Stimulated activated CD4-positive, alpha-beta T cell treated with anti-CD3 and anti-CD28 coated beads, Interleukin-2, amount 100 ng/mL, for 48 hours (primary cell): ENCODE results near the gene SPTLC3.
"Not testable (repeated sequence)": the region's sequence is repeated elsewhere in the genome, so short reads cannot be mapped to it uniquely, and the experiment has no call there.

Experiments used
- DNase-seq, 2 donors: peaks; one replicate each; pipeline ENCODE4 v3.0.0-alpha.2; 2020

SPTLC3 gene

GRCh38 chr20:13008761-13009681 lies at the start of gene SPTLC3:
Gene SPTLC3 (plus strand): TSS chr20:13008972. CDS start chr20:13009268, 296 bp downstream.
- DNase-seq, result no peak

GRCh38 chr20:12961725-12962124 lies 47.0 kb upstream of the SPTLC3 start:
- no peak for DNase-seq

- DNase-seq, result no peak
These were observed 45.9 kb upstream of the SPTLC3 start for GRCh38 chr20:12962895-12963294.

GRCh38 chr20:12963416-12963815 lies 45.4 kb upstream of the SPTLC3 start:
- no peak for DNase-seq

- no peak for DNase-seq
These were observed 43.4 kb upstream of the SPTLC3 start for GRCh38 chr20:12965212-12965869.

GRCh38 chr20:12965870-12966251 lies 42.9 kb upstream of the SPTLC3 start:
- DNase-seq, result no peak

GRCh38 chr20:12966468-12967085 lies 42.2 kb upstream of the SPTLC3 start:
- DNase-seq, result no peak

GRCh38 chr20:12967932-12968331 lies 40.8 kb upstream of the SPTLC3 start:
- no peak for DNase-seq

- no peak for DNase-seq
These were observed 40.3 kb upstream of the SPTLC3 start for GRCh38 chr20:12968472-12968871.

- no peak for DNase-seq
These were observed 39.6 kb upstream of the SPTLC3 start for GRCh38 chr20:12969071-12969669.

GRCh38 chr20:12970372-12970821 lies 38.4 kb upstream of the SPTLC3 start:
- no peak for DNase-seq

- DNase-seq, result no peak
These were observed 32.8 kb upstream of the SPTLC3 start for GRCh38 chr20:12975833-12976608.

- no peak for DNase-seq
These were observed 32.0 kb upstream of the SPTLC3 start for GRCh38 chr20:12976720-12977309.

GRCh38 chr20:12977328-12978125 lies 31.2 kb upstream of the SPTLC3 start:
- DNase-seq, result no peak

- DNase-seq, result no peak
These were observed 30.7 kb upstream of the SPTLC3 start for GRCh38 chr20:12978126-12978394.

GRCh38 chr20:12978613-12979495 lies 29.9 kb upstream of the SPTLC3 start:
- DNase-seq, result no peak

GRCh38 chr20:12979713-12980112 lies 29.1 kb upstream of the SPTLC3 start:
- not testable (repeated sequence) for DNase-seq

- DNase-seq, result no peak
These were observed 26.7 kb upstream of the SPTLC3 start for GRCh38 chr20:12982098-12982497.

GRCh38 chr20:12984069-12984765 lies 24.6 kb upstream of the SPTLC3 start:
- no peak for DNase-seq

- no peak for DNase-seq
These were observed 23.9 kb upstream of the SPTLC3 start for GRCh38 chr20:12984863-12985262.
